Jurkat, Clone E6-1 (cell line): ENCODE data around the gene FBXO31. TPM values are rescaled to one million over a fixed set of nuclear protein-coding genes. Genes with fewer than 3 reads are reported as not detected.

Experiments used
- DNase-seq: peaks from one replicate; pipeline ENCODE4 v3.0.0-alpha.2; 2011; ENCODE audit warnings: low read depth, low spot score
- H3K4me3 ChIP-seq: 2 replicates; pipeline ENCODE4 v1.5.1; 2011; ENCODE audit warnings: mild to moderate bottlenecking, low read length, control low read depth, moderate library complexity
- polyA plus RNA-seq: library from polyadenylated mRNA; unstranded; fragments of >200 nt; gene quantifications from one replicate; pipeline ENCODE4 v1.2.1, GENCODE V29; 2012; ENCODE audit warnings: missing spikeins; ENCODE audit not compliant: insufficient read length, insufficient read depth

Gene FBXO31, protein sequence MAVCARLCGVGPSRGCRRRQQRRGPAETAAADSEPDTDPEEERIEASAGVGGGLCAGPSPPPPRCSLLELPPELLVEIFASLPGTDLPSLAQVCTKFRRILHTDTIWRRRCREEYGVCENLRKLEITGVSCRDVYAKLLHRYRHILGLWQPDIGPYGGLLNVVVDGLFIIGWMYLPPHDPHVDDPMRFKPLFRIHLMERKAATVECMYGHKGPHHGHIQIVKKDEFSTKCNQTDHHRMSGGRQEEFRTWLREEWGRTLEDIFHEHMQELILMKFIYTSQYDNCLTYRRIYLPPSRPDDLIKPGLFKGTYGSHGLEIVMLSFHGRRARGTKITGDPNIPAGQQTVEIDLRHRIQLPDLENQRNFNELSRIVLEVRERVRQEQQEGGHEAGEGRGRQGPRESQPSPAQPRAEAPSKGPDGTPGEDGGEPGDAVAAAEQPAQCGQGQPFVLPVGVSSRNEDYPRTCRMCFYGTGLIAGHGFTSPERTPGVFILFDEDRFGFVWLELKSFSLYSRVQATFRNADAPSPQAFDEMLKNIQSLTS
- polyA plus RNA-seq, result 21.9 TPM

GRCh38 chr16:87383505-87384161 lies at the start of gene FBXO31:
Gene FBXO31 (minus strand): TSS chr16:87383776. CDS start chr16:87383744, 32 bp downstream.
- H3K4me3 ChIP-seq, result peak within 1 kb of the TSS; percentile 61
- DNase-seq, result peak; percentile 87

- H3K4me3 ChIP-seq, result no peak overlapping the region
- no peak for DNase-seq
These were observed 48.8 kb upstream of the FBXO31 start for GRCh38 chr16:87432330-87432915.

GRCh38 chr16:87431926-87432325 lies 48.4 kb upstream of the FBXO31 start:
- no peak overlapping the region for H3K4me3 ChIP-seq
- DNase-seq, result no peak

- DNase-seq, result no peak
- no peak overlapping the region for H3K4me3 ChIP-seq
These were observed 43.0 kb upstream of the FBXO31 start for GRCh38 chr16:87426423-87427215.

- H3K4me3 ChIP-seq, result no peak overlapping the region
- DNase-seq, result no peak
These were observed 42.4 kb upstream of the FBXO31 start for GRCh38 chr16:87425941-87426340.

DNA sequence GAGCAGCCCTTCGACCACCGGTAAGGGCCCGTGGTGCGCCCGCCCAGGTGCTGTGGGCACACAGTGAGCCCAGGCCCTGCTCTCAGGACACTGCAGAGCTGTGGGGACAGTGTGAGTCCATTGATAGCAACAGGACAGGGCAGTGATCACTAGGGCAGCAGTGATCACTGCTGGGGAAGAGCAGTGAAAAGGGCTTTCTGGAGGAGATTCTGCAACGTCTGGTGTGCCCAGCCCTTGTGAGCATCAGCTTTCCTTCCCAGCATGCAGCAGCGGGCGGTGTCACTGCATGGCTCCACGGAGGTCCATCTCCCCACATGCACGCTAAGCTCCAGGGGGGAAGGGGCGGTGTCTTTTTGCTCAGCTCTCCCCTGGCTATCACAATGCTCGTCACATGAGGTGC lies 40.7 kb upstream of the FBXO31 start:
- DNase-seq, result no peak
- H3K4me3 ChIP-seq, result no peak overlapping the region

GRCh38 chr16:87423429-87423828 lies 39.9 kb upstream of the FBXO31 start:
- DNase-seq, result no peak
- no peak overlapping the region for H3K4me3 ChIP-seq

DNA sequence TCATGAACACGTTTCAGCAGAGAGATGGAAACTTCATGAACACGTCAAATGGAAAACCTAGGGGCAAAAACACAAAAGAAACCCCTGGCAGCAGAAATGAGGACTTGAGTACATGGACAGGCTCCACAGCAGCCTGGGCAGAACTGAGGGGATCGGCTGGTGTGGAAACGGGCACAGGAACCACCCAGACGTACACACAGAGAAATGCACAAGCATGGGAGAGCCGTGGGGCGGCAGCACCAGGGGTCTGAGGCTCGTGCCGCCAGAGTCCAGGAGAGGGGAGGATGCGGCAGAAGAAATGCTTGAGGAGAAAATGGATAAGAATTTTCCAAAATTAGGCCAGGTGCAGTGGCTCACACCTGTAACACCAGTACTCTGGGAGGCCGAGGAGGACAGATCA lies 38.5 kb upstream of the FBXO31 start:
- H3K4me3 ChIP-seq, result no peak overlapping the region
- DNase-seq, result no peak

- DNase-seq, result no peak
- no peak overlapping the region for H3K4me3 ChIP-seq
These were observed 37.7 kb upstream of the FBXO31 start for GRCh38 chr16:87421003-87421912.

- no peak for DNase-seq
- no peak overlapping the region for H3K4me3 ChIP-seq
These were observed 36.7 kb upstream of the FBXO31 start for GRCh38 chr16:87420026-87421002.

DNA sequence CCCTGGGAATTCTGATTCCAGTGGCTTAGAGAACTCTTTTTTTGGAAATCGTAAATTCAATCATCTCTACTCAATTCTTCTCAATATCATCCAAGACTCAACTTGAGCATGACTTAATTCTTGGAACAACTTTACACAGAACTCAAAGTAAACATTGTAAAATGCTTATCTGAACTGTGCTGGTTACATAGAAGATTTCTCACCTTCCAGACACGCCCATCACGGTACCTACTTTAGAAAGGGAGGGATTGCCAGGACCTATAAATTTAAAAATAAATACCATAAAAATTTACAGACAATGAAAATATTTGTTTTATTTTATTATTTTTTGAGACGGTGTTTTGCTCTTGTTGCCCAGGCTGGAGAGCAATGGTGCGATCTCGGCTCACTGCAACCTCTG lies 35.1 kb upstream of the FBXO31 start:
- no peak overlapping the region for H3K4me3 ChIP-seq
- no peak for DNase-seq

- no peak overlapping the region for H3K4me3 ChIP-seq
- DNase-seq, result no peak
These were observed 34.6 kb upstream of the FBXO31 start for GRCh38 chr16:87418216-87418615.

- no peak overlapping the region for H3K4me3 ChIP-seq
- no peak for DNase-seq
These were observed 33.9 kb upstream of the FBXO31 start for GRCh38 chr16:87417528-87417910.

DNA sequence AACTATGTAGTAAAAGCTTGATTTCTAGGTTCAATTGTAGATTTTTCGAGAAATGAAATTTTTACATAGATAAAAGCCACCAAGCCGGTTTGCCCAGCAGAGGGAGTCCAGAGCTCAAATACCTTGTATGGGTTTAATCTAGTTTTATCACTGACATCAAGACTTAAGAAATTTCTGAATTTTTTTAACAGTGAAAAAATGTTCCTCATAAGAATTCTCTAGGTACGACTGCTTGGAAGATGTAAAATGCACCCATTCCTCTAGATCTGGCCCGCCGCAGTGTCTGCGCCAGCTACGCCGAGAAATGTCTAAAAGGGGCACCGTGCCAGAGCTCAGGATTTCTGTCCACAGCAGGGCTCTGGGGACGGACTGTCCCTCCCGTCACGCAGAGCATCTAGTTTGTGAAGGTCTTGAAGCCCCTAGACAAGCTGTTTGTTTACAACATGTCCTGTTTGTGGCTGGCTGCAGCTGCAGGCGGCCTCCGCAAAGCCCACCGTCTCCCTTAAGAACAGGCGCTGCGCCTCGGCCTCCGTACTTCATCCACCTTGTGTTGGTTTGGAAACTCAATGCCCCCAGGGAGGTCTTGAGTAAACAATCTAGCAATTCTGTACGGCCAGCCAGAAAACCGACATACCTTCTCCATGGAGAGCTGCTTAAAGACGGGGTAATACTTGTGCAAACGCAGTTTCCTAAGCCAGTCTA lies 33.4 kb upstream of the FBXO31 start:
- peak; percentile 33 for DNase-seq
- H3K4me3 ChIP-seq, result no peak overlapping the region

DNA sequence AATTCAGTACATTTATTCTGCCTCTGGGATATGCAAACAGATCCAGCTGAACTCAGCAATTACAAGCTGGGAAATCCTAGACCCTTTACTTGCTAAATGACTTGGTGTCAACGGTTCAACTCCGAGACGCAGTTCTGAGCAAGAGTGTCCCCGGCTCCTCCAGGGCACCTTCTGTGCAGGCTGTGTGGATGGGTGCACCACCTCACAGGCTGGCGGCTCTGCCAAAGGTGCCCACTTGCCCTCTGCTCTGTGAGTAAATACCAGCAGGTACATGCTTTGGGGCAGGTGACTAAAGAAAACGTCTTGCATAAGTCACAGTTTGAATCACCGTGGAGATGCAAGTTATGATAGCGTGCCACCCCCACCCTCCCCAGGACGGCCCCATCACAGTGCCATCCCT lies 31.9 kb upstream of the FBXO31 start:
- no peak for DNase-seq
- no peak overlapping the region for H3K4me3 ChIP-seq

DNA sequence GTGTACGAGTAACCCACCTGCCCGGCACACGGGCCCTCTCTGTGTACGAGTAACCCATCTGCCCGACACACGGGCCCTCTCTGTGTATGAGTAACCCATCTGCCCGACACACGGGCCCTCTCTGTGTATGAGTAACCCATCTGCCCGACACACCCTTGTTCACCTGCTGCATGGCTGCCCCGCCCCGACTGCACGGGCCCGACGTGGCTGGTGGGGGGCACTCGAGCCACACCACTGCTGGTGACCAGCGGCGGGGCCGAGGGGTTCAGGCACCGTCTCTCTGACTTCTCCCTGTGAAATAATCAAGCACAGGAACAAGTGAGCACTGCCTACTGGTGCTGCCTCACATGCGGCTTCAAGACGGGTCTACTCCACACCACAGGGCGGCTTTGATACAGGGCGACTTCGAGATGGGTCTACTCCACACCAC lies 30.7 kb upstream of the FBXO31 start:
- no peak overlapping the region for H3K4me3 ChIP-seq
- no peak for DNase-seq

- no peak overlapping the region for H3K4me3 ChIP-seq
- no peak for DNase-seq
These were observed 29.4 kb upstream of the FBXO31 start for GRCh38 chr16:87412996-87413421.
